ENCODE results near the gene HPN. TPM values are rescaled to one million over a fixed set of nuclear protein-coding genes. Genes with fewer than 3 reads are reported as not detected.

The HPN gene
- total and polyA plus RNA-seq, 2 experiments from 2014 or later, result 21.3 to 36.2 TPM

- Histone ChIP-seq H3K27me3 (no peaks in the 10 kb centered on the region), H3K27ac (no peak overlapping the region), H3K36me3 (no peaks in the 10 kb centered on the region), H3K4me1 (ENCODE audit: low read depth) (no peaks in the 10 kb centered on the region), H3K9me3 (ENCODE audit: low read depth) (no peaks in the 10 kb centered on the region), H3K4me3 (no peak overlapping the region)
- no peak for DNase-seq (ENCODE audit: low read depth in 1 of 2, low spot score in 1 of 2)
- TF ChIP-seq CTCF (IDR thresholded peaks at IDR 0.05; ENCODE audit: low read depth, low read length), result no peak
Measured at GRCh38 chr19:35079826-35080225, 38.3 kb downstream of the HPN start.

GRCh38 chr19:35080613-35081170 is 39.2 kb downstream of the HPN start:
- no peak for DNase-seq (ENCODE audit: low read depth in 1 of 2, low spot score in 1 of 2)
- Histone ChIP-seq H3K36me3 (no peaks in the 10 kb centered on the region), H3K27me3 (no peaks in the 10 kb centered on the region), H3K4me3 (no peak overlapping the region), H3K4me1 (ENCODE audit: low read depth) (no peaks in the 10 kb centered on the region), H3K9me3 (ENCODE audit: low read depth) (no peaks in the 10 kb centered on the region), H3K27ac (no peak overlapping the region)
- TF ChIP-seq CTCF (IDR thresholded peaks at IDR 0.05; ENCODE audit: low read depth, low read length), result no peak

- H3K27ac ChIP-seq, result no peak overlapping the region
- no peak for DNase-seq (ENCODE audit: low read depth in 1 of 2, low spot score in 1 of 2)
- H3K9me3 ChIP-seq (ENCODE audit: low read depth), result no peaks in the 10 kb centered on the region
- no peak for TF ChIP-seq CTCF (IDR thresholded peaks at IDR 0.05; ENCODE audit: low read depth, low read length)
- no peak overlapping the region for H3K4me3 ChIP-seq
- H3K4me1 ChIP-seq (ENCODE audit: low read depth), result no peaks in the 10 kb centered on the region
- H3K36me3 ChIP-seq, result no peaks in the 10 kb centered on the region
- no peaks in the 10 kb centered on the region for H3K27me3 ChIP-seq
Measured at GRCh38 chr19:35081201-35081600, 39.7 kb downstream of the HPN start.

- Histone ChIP-seq H3K27me3 (no peaks in the 10 kb centered on the region), H3K4me3 (no peak overlapping the region), H3K9me3 (ENCODE audit: low read depth) (no peaks in the 10 kb centered on the region), H3K4me1 (ENCODE audit: low read depth) (no peaks in the 10 kb centered on the region), H3K36me3 (no peaks in the 10 kb centered on the region), H3K27ac (no peak overlapping the region)
- DNase-seq (ENCODE audit: low read depth in 1 of 2, low spot score in 1 of 2), result no peak
- TF ChIP-seq CTCF (IDR thresholded peaks at IDR 0.05; ENCODE audit: low read depth, low read length), result no peak
Measured at GRCh38 chr19:35083691-35084508, 42.4 kb downstream of the HPN start.

- Histone ChIP-seq H3K4me3 (no peak overlapping the region), H3K27me3 (no peaks in the 10 kb centered on the region), H3K9me3 (ENCODE audit: low read depth) (no peaks in the 10 kb centered on the region), H3K4me1 (ENCODE audit: low read depth) (no peaks in the 10 kb centered on the region), H3K27ac (no peak overlapping the region), H3K36me3 (no peaks in the 10 kb centered on the region)
- no peak for TF ChIP-seq CTCF (IDR thresholded peaks at IDR 0.05; ENCODE audit: low read depth, low read length)
- no peak for DNase-seq (ENCODE audit: low read depth in 1 of 2, low spot score in 1 of 2)
Measured at GRCh38 chr19:35084509-35084762, 42.9 kb downstream of the HPN start.

Measured in cardiac muscle cell (in vitro differentiated cells and primary cell).